ENCODE measurements around the gene TSKS.

Gene TSKS

GRCh38 chr19:49773663-49774350 is 10.7 kb upstream of the TSKS start:
- H3K27ac ChIP-seq, result no peak overlapping the region
- no peak for TF ChIP-seq CTCF (conservative IDR thresholded peaks at IDR 0.05)

- H3K27ac ChIP-seq, result no peak overlapping the region
Measured at GRCh38 chr19:49772850-49773432, 9.8 kb upstream of the TSKS start.

GRCh38 chr19:49771674-49772139 is 8.6 kb upstream of the TSKS start:
- H3K27ac ChIP-seq, result no peak overlapping the region
- no peak for TF ChIP-seq CTCF (conservative IDR thresholded peaks at IDR 0.05)

More at GRCh38 chr19:49772850-49773432, 9.8 kb upstream of the TSKS start:
- TF ChIP-seq CTCF (conservative IDR thresholded peaks at IDR 0.05), result no peak

GRCh38 chr19:49770529-49770928 is 7.4 kb upstream of the TSKS start:
- no peak overlapping the region for H3K27ac ChIP-seq

GRCh38 chr19:49767967-49768581 is 5.0 kb upstream of the TSKS start:
- H3K27ac ChIP-seq, result peak overlapping the region; percentile 78; the same call in 1 of the 2 replicates
- TF ChIP-seq CTCF (conservative IDR thresholded peaks at IDR 0.05), result no peak

More at GRCh38 chr19:49770529-49770928, 7.4 kb upstream of the TSKS start:
- TF ChIP-seq CTCF (conservative IDR thresholded peaks at IDR 0.05), result no peak

GRCh38 chr19:49767381-49767780 is 4.3 kb upstream of the TSKS start:
- TF ChIP-seq CTCF (conservative IDR thresholded peaks at IDR 0.05), result no peak
- H3K27ac ChIP-seq, result peak overlapping the region; percentile 78; the same call in 1 of the 2 replicates

GRCh38 chr19:49766930-49767299 is 3.8 kb upstream of the TSKS start, which contains the start of gene AP2A1:
Gene AP2A1 (plus strand): TSS chr19:49767001. CDS start chr19:49767134, 133 bp downstream.
- TF ChIP-seq CTCF (conservative IDR thresholded peaks at IDR 0.05), result no peak
- peak within 1 kb of the TSS; percentile 79 for H3K27ac ChIP-seq
